ENCODE data around the gene FN3KRP. TPM values are rescaled to one million over a fixed set of nuclear protein-coding genes. Genes with fewer than 3 reads are reported as not detected.

Gene FN3KRP
- total RNA-seq, 2 donors from 2014 or later: 9.8 to 15.6 TPM

DNA sequence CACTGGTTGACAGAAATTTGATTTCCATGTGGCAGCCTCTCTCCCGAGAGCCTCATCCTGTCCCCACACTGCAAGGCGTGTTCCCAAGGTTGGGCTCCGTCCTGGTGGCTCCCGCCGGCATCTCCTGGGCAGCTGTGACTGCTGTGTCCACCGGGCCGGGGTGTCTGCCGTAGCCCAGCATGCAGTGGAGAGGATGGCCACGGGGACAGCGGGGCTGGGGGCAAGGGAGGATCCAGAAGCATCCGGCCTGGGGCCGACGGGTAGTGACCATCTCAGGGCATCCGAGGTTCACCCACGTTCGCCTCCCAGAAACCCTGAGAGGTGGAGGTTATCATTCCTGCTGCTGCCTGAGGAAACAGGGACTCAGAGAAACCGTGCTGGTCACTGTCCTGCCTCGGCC lies 10.8 kb upstream of the FN3KRP start:
- ATAC-seq (ENCODE audit: insufficient number of reproducible peaks, low FRiP score, low read depth) (no peak), DNase-seq (ENCODE audit: low spot score) (no peak)
- no peaks in the 10 kb centered on the region for H3K9me3 ChIP-seq
- H3K4me3 ChIP-seq: no peak overlapping the region
- TF ChIP-seq CTCF (IDR thresholded peaks at IDR 0.05): no peak
- H3K27me3 ChIP-seq (replicated peaks; ENCODE audit: insufficient read depth): no peaks in the 10 kb centered on the region
- H3K4me1 ChIP-seq (ENCODE audit: control insufficient read depth in 1 of 2, low read depth in 2 of 2): no peaks in the 10 kb centered on the region
- H3K27ac ChIP-seq: no peak overlapping the region
- H3K36me3 ChIP-seq: no peaks in the 10 kb centered on the region

GRCh38 chr17:82709024-82709675 lies 7.4 kb upstream of the FN3KRP start:
- no peak for TF ChIP-seq CTCF (IDR thresholded peaks at IDR 0.05)
- ATAC-seq (ENCODE audit: insufficient number of reproducible peaks, low FRiP score, low read depth): no peak
- no peaks in the 10 kb centered on the region for H3K36me3 ChIP-seq
- no peak for DNase-seq (ENCODE audit: low spot score)
- H3K4me1 ChIP-seq (ENCODE audit: control insufficient read depth in 1 of 2, low read depth in 2 of 2): no peaks in the 10 kb centered on the region
- H3K27me3 ChIP-seq (replicated peaks; ENCODE audit: insufficient read depth): no peaks in the 10 kb centered on the region
- H3K27ac ChIP-seq: no peak overlapping the region
- H3K4me3 ChIP-seq: no peak overlapping the region
- H3K9me3 ChIP-seq: no peaks in the 10 kb centered on the region

GRCh38 chr17:82709676-82710498 lies 6.6 kb upstream of the FN3KRP start:
- ATAC-seq (ENCODE audit: insufficient number of reproducible peaks, low FRiP score, low read depth) (no peak), DNase-seq (ENCODE audit: low spot score) (no peak)
- no peaks in the 10 kb centered on the region for H3K27me3 ChIP-seq (replicated peaks; ENCODE audit: insufficient read depth)
- no peaks in the 10 kb centered on the region for H3K36me3 ChIP-seq
- no peak for TF ChIP-seq CTCF (IDR thresholded peaks at IDR 0.05)
- no peak overlapping the region for H3K4me3 ChIP-seq
- H3K27ac ChIP-seq: no peak overlapping the region
- no peaks in the 10 kb centered on the region for H3K9me3 ChIP-seq
- no peaks in the 10 kb centered on the region for H3K4me1 ChIP-seq (ENCODE audit: control insufficient read depth in 1 of 2, low read depth in 2 of 2)

GRCh38 chr17:82710499-82711232 lies 5.8 kb upstream of the FN3KRP start:
- no peak for DNase-seq (ENCODE audit: low spot score)
- Histone ChIP-seq H3K36me3 (no peaks in the 10 kb centered on the region), H3K4me3 (no peak overlapping the region), H3K27me3 (replicated peaks; ENCODE audit: insufficient read depth) (no peaks in the 10 kb centered on the region), H3K27ac (no peak overlapping the region), H3K4me1 (ENCODE audit: control insufficient read depth in 1 of 2, low read depth in 2 of 2) (peaks cover 0 to under 1% of the 10 kb centered on the region in 2 donors), H3K9me3 (no peaks in the 10 kb centered on the region)
- ATAC-seq (ENCODE audit: insufficient number of reproducible peaks, low FRiP score, low read depth): no peak
- TF ChIP-seq CTCF (IDR thresholded peaks at IDR 0.05): no peak
